ENCODE measurements around the gene NYAP1. TPM values are rescaled to one million over a fixed set of nuclear protein-coding genes. Genes with fewer than 3 reads are reported as not detected.
A peak's percentile ranks its signal among the peaks of the same experiment; 100 is the strongest.
"Not testable (repeated sequence)": the region's sequence is repeated elsewhere in the genome, so short reads cannot be mapped to it uniquely, and the experiment has no call there.

The NYAP1 gene
- total RNA-seq, 1 donor from 2014 or later: 1.2 TPM

DNA sequence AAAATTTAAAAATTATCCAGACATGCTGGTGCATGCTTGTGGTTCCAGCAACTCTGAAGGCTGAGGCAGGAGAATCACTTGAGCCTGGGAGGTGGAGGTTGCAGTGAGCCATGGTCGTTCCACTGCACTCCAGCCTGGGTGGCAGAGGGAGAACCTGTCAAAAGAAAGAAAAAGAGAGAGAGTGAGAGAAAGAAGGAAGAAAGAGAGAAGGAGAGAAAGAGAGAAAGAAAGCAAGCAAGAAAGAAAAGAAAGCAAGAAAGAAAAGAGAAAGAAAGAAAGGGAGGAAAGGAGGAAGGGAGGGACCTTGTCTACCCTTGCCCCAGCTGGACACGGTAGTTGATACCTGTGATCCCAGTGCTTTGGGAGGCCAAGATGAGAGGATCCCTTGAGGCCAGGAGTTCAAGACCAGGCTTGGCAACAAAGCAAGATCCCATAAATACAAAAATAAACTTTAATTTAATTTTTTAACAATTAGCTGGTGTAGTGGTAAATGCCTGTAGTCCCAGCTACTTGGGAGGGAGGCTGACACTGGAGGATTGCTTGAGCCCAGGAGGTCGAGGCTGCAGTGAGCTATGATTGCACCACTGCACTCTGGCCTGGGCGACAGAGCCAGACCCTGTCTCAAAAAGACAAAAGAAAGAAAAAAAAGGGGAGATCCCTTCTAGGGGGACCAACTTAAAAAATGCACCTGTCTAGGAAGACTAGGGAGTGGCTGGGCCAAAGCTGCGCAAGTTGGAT is 9.2 kb downstream of the NYAP1 start:
- peak overlapping the region; percentile 46 for H3K4me3 ChIP-seq
- H4K20me1 ChIP-seq (ENCODE audit: low read depth): no peaks in the 10 kb centered on the region
- TF ChIP-seq EZH2phosphoT487 (IDR thresholded peaks at IDR 0.05): no peak
- TF ChIP-seq, protein P1, sequence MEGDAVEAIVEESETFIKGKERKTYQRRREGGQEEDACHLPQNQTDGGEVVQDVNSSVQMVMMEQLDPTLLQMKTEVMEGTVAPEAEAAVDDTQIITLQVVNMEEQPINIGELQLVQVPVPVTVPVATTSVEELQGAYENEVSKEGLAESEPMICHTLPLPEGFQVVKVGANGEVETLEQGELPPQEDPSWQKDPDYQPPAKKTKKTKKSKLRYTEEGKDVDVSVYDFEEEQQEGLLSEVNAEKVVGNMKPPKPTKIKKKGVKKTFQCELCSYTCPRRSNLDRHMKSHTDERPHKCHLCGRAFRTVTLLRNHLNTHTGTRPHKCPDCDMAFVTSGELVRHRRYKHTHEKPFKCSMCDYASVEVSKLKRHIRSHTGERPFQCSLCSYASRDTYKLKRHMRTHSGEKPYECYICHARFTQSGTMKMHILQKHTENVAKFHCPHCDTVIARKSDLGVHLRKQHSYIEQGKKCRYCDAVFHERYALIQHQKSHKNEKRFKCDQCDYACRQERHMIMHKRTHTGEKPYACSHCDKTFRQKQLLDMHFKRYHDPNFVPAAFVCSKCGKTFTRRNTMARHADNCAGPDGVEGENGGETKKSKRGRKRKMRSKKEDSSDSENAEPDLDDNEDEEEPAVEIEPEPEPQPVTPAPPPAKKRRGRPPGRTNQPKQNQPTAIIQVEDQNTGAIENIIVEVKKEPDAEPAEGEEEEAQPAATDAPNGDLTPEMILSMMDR (IDR thresholded peaks at IDR 0.05): no peak
- TF ChIP-seq EZH2 (IDR thresholded peaks at IDR 0.05): no peak

DNA sequence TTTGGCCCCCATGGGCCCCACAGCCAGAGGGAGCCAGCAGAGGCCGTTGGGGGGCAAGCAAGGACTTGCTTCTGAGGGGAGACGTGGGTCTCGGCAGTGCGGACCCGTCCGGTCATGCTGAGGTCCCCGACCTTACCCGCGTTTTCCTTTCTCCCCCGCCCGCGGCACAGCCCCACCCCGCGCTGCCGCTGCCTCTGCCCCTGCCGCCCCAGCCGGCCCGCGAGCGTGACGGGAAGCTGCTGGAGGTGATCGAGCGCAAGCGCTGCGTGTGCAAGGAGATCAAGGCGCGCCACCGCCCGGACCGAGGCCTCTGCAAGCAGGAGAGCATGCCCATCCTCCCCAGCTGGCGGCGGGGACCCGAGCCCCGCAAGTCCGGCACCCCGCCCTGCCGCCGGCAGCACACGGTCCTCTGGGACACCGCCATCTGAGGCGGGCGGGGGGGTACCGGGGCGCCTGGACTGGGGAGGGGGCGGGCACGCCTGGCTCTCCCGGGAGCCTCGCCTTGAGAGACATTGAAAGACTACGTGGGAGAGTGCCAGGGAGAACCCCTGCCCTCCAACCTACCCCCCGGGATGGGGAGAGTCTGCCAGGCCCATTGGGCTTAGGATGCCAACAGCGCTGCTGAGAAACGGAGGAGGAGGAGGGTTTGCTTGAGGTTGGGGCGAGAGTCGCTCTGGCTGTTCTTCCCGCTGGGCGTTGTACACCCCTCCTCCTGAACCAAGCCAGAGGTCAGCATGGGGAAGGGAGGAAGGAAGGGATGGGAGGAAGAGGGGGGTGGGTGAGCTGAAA is 9.9 kb downstream of the NYAP1 start:
- H3K27ac ChIP-seq: no peak overlapping the region
- peak overlapping the region; percentile 80 for H3K4me2 ChIP-seq
- no peaks in the 10 kb centered on the region for H3K9me3 ChIP-seq (ENCODE audit: low read depth)
- TF ChIP-seq, protein P1 (IDR thresholded peaks at IDR 0.05): no peak
- TF ChIP-seq EZH2 (IDR thresholded peaks at IDR 0.05) (no peak), EZH2phosphoT487 (IDR thresholded peaks at IDR 0.05) (no peak)
- no peaks in the 10 kb centered on the region for H3K36me3 ChIP-seq
- peaks cover 10% of the 10 kb centered on the region for H3K27me3 Mint-ChIP-seq (ENCODE audit: insufficient read depth, low read depth)
- H3K79me2 ChIP-seq (ENCODE audit: low read depth): no peaks in the 10 kb centered on the region
- H4K20me1 ChIP-seq (ENCODE audit: low read depth): no peaks in the 10 kb centered on the region
- peak overlapping the region; percentile 76 for H3K4me3 Mint-ChIP-seq
- H3K9me3 Mint-ChIP-seq: no peaks in the 10 kb centered on the region
- peaks cover 17% of the 10 kb centered on the region for H3K27me3 ChIP-seq
- H3K4me1 ChIP-seq: peaks cover 26% of the 10 kb centered on the region
- peak overlapping the region; percentile 81 for H2AFZ ChIP-seq (replicated peaks)
- peak overlapping the region; percentile 46 for H3K4me3 ChIP-seq
- peaks cover 4% of the 10 kb centered on the region for H3F3A ChIP-seq (ENCODE audit: low read depth)
- peaks cover 11% of the 10 kb centered on the region for H3K36me3 Mint-ChIP-seq
- H3K4me1 Mint-ChIP-seq: peaks cover 48% of the 10 kb centered on the region
- no peak overlapping the region for H3K27ac Mint-ChIP-seq
- peak; percentile 73 for DNase-seq (ENCODE audit: low spot score)
- H3K9ac ChIP-seq: no peak overlapping the region

More for the DNA sequence above, 9.2 kb downstream of the NYAP1 start:
- Histone ChIP-seq H3K79me2 (ENCODE audit: low read depth) (no peaks in the 10 kb centered on the region), H3K4me1 (peaks cover 26% of the 10 kb centered on the region), H3K27me3 (peaks cover 17% of the 10 kb centered on the region), H3K9ac (no peak overlapping the region), H3K9me3 (ENCODE audit: low read depth) (no peaks in the 10 kb centered on the region), H3K36me3 (no peaks in the 10 kb centered on the region), H3K4me2 (peak overlapping the region; percentile 80), H2AFZ (replicated peaks) (peak overlapping the region; percentile 81), H3K27ac (no peak overlapping the region), H3F3A (ENCODE audit: low read depth) (peaks cover 4% of the 10 kb centered on the region)
- Mint-ChIP-seq H3K27me3 (ENCODE audit: insufficient read depth, low read depth) (peaks cover 10% of the 10 kb centered on the region), H3K4me3 (peak overlapping the region; percentile 76), H3K4me1 (peaks cover 50% of the 10 kb centered on the region), H3K36me3 (peaks cover 11% of the 10 kb centered on the region), H3K9me3 (no peaks in the 10 kb centered on the region), H3K27ac (peak overlapping the region; percentile 7)
- no peak for DNase-seq (ENCODE audit: low spot score)

DNA sequence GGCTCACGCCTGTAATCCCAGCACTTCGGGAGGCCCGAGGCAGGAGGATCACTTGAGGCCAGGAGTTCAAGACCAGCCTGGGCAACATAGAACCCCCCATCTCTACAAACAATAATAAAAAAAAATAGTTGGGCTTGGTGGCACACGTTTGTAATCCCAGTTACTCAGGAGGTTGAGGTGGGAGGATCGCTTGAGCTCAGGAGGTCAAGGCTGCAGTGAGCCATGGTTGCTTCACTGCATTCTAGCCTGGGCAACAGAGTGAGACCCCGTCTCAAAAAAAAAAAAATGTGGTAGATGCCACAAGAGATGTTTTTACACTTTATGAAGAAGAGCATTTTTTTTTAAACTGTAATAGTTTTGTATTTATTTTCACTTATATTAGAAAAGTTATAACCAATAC is 12.8 kb downstream of the NYAP1 start:
- H3K36me3 ChIP-seq: no peaks in the 10 kb centered on the region
- Mint-ChIP-seq H3K4me3 (no peak overlapping the region), H3K27ac (no peak overlapping the region), H3K9me3 (no peaks in the 10 kb centered on the region), H3K27me3 (ENCODE audit: insufficient read depth, low read depth) (peaks cover 9% of the 10 kb centered on the region), H3K36me3 (peaks cover 8% of the 10 kb centered on the region), H3K4me1 (peaks cover 26% of the 10 kb centered on the region)
- no peak overlapping the region for H3K4me2 ChIP-seq
- no peaks in the 10 kb centered on the region for H3K9me3 ChIP-seq (ENCODE audit: low read depth)
- DNase-seq (ENCODE audit: low spot score): no peak
- peaks cover 17% of the 10 kb centered on the region for H3K27me3 ChIP-seq
- no peaks in the 10 kb centered on the region for H4K20me1 ChIP-seq (ENCODE audit: low read depth)
- no peak overlapping the region for H3K4me3 ChIP-seq
- no peaks in the 10 kb centered on the region for H3F3A ChIP-seq (ENCODE audit: low read depth)
- H2AFZ ChIP-seq (replicated peaks): no peak overlapping the region
- TF ChIP-seq EZH2phosphoT487 (IDR thresholded peaks at IDR 0.05) (no peak), EZH2 (IDR thresholded peaks at IDR 0.05) (no peak)
- TF ChIP-seq, protein P1 (IDR thresholded peaks at IDR 0.05): no peak
- no peak overlapping the region for H3K9ac ChIP-seq
- H3K4me1 ChIP-seq: peaks cover 13% of the 10 kb centered on the region
- H3K27ac ChIP-seq: no peak overlapping the region
- no peaks in the 10 kb centered on the region for H3K79me2 ChIP-seq (ENCODE audit: low read depth)

DNA sequence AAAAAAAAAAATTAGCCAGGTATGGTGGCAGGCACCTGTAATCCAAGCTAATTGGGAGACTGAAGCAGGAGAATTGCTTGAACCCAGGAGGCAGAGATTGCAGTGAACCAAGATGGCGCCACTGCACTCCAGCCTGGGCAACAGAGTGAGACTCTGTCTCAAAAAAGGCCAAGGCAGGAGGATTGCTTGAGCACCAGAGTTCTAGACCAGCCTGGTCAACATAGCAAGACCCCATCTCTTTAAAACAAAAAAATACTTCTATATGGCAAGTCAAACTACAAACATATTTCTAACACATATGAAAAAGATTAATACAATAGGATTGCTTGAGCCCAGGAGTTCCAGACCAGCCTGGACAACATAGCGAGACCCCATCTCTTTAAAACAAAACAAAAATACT is 17.0 kb downstream of the NYAP1 start:
- not testable (repeated sequence) for H3K4me2 ChIP-seq; H2AFZ ChIP-seq (replicated peaks); H3K4me3 Mint-ChIP-seq; H3K4me1 ChIP-seq; H3K4me3 ChIP-seq; H3K27ac Mint-ChIP-seq; H3K36me3 ChIP-seq; H3K36me3 Mint-ChIP-seq; H3K27me3 ChIP-seq; DNase-seq (ENCODE audit: low spot score); H3K27ac ChIP-seq; H3K4me1 Mint-ChIP-seq; H3K27me3 Mint-ChIP-seq (ENCODE audit: insufficient read depth, low read depth); H3F3A ChIP-seq (ENCODE audit: low read depth); H4K20me1 ChIP-seq (ENCODE audit: low read depth); H3K79me2 ChIP-seq (ENCODE audit: low read depth); H3K9me3 ChIP-seq (ENCODE audit: low read depth); H3K9ac ChIP-seq; H3K9me3 Mint-ChIP-seq

DNA sequence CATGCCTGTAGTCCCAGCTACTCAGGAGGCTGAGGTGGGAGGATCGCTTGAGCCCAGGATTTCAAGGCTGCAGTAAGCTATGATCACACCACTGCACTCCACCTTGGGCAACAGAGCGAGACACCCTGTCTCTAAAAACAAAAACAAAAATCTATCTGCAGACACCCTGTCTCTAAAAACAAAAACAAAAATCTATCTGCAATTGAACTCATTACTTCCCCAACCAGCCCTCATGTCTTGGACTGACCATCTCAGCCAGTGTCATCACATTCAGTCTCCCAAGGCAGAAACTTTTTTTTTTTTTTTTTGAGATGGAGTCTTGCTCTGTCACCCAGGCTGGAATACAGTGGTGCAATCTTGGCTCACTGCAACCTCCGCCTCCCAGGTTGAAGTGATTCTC is 20.3 kb downstream of the NYAP1 start:
- not testable (repeated sequence) for H3K4me2 ChIP-seq; H3K4me1 ChIP-seq; H3K4me3 ChIP-seq; H3K27me3 Mint-ChIP-seq (ENCODE audit: insufficient read depth, low read depth); H3K79me2 ChIP-seq (ENCODE audit: low read depth); H3K4me3 Mint-ChIP-seq; H3K36me3 Mint-ChIP-seq; H3K9me3 ChIP-seq (ENCODE audit: low read depth); H3K27me3 ChIP-seq; DNase-seq (ENCODE audit: low spot score); H2AFZ ChIP-seq (replicated peaks); H3F3A ChIP-seq (ENCODE audit: low read depth); H3K9me3 Mint-ChIP-seq; H4K20me1 ChIP-seq (ENCODE audit: low read depth); H3K27ac ChIP-seq; H3K27ac Mint-ChIP-seq; H3K9ac ChIP-seq; H3K36me3 ChIP-seq
- H3K4me1 Mint-ChIP-seq: peaks cover 18% of the 10 kb centered on the region
